Ishikawa (cell line): ENCODE data around the gene ARHGEF4.

Experiments used
- CEBPB ChIP-seq: IDR thresholded peaks from 2 replicates; pipeline ENCODE4 v1.6.1; 2012
- EGR1 ChIP-seq: IDR thresholded peaks from 2 replicates; pipeline ENCODE4 v1.6.1; 2012
- EP300 ChIP-seq: IDR thresholded peaks from 2 replicates; pipeline ENCODE4 v1.6.1; 2012; ENCODE audit warnings: borderline replicate concordance
- FOXM1 ChIP-seq: IDR thresholded peaks from 2 replicates; pipeline ENCODE4 v1.6.1; 2012; ENCODE audit warnings: low read depth, borderline replicate concordance
- NFIC ChIP-seq: IDR thresholded peaks from 2 replicates; pipeline ENCODE4 v1.6.1; 2012
- RAD21 ChIP-seq: IDR thresholded peaks from 2 replicates; pipeline ENCODE4 v1.6.1; 2012; ENCODE audit warnings: low read depth
- REST ChIP-seq: IDR thresholded peaks from 2 replicates; pipeline ENCODE4 v1.6.1; 2012; ENCODE audit warnings: low read depth, mild to moderate bottlenecking
- TAF1 ChIP-seq: IDR thresholded peaks from 2 replicates; pipeline ENCODE4 v1.6.1; 2012; ENCODE audit warnings: low read depth, mild to moderate bottlenecking
- TCF12 ChIP-seq: IDR thresholded peaks from 2 replicates; pipeline ENCODE4 v1.6.1; 2012; ENCODE audit warnings: low read depth
- TEAD4 ChIP-seq: IDR thresholded peaks from 2 replicates; pipeline ENCODE4 v1.6.1; 2012
- USF1 ChIP-seq: IDR thresholded peaks from 2 replicates; pipeline ENCODE4 v1.6.1; 2012
- YY1 ChIP-seq: IDR thresholded peaks from 2 replicates; pipeline ENCODE4 v1.6.1; 2012; ENCODE audit warnings: low read depth
- ZBTB7A ChIP-seq: IDR thresholded peaks from 2 replicates; pipeline ENCODE4 v1.6.1; 2012; ENCODE audit warnings: low read depth
- TF ChIP-seq, protein P1 (sequence below): IDR thresholded peaks from 2 replicates; pipeline ENCODE4 v1.6.1; 2012

- TF ChIP-seq EP300: no peak
- TF ChIP-seq CEBPB: no peak
- TF ChIP-seq REST: no peak
- no peak for TF ChIP-seq EGR1
- no peak for TF ChIP-seq USF1
- TF ChIP-seq, protein P1, sequence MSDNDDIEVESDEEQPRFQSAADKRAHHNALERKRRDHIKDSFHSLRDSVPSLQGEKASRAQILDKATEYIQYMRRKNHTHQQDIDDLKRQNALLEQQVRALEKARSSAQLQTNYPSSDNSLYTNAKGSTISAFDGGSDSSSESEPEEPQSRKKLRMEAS: no peak
- TF ChIP-seq TAF1: no peak
- TF ChIP-seq FOXM1: no peak
- no peak for TF ChIP-seq NFIC
- TF ChIP-seq ZBTB7A: no peak
- no peak for TF ChIP-seq TCF12
- TF ChIP-seq TEAD4: no peak
- TF ChIP-seq RAD21: no peak
- TF ChIP-seq YY1: no peak
Measured at GRCh38 chr2:130981667-130982066, 145.0 kb downstream of the ARHGEF4 start.
